HG02798 (cell line): Measurements from ENCODE around the gene LRRK1.
A peak's percentile ranks its signal among the peaks of the same experiment; 100 is the strongest.
"Not testable (repeated sequence)": the region's sequence is repeated elsewhere in the genome, so short reads cannot be mapped to it uniquely, and the experiment has no call there.

Source experiments
- ATAC-seq: cut with Tn5 transposase; IDR thresholded peaks from one replicate; pipeline ENCODE4 v1.9.1; 2021; ENCODE audit warnings: mild to moderate bottlenecking; ENCODE audit not compliant: unreplicated experiment, poor library complexity

The LRRK1 gene

GRCh38 chr15:101083336-101084045 is 164.3 kb downstream of the LRRK1 start:
- ATAC-seq = no peak

- no peak for ATAC-seq
These were observed 165.6 kb downstream of the LRRK1 start for GRCh38 chr15:101084801-101085200.

GRCh38 chr15:101085311-101085700 is 166.1 kb downstream of the LRRK1 start:
- no peak for ATAC-seq

- ATAC-seq = no peak
These were observed 167.4 kb downstream of the LRRK1 start for GRCh38 chr15:101086394-101087171.

GRCh38 chr15:101087172-101087769 is 168.1 kb downstream of the LRRK1 start:
- ATAC-seq = no peak

- ATAC-seq = no peak
These were observed 169.1 kb downstream of the LRRK1 start for GRCh38 chr15:101088271-101088670.

GRCh38 chr15:101088788-101089578 is 169.8 kb downstream of the LRRK1 start:
- peak; percentile 86 for ATAC-seq

GRCh38 chr15:101089579-101090427 is 170.6 kb downstream of the LRRK1 start:
- no peak for ATAC-seq

GRCh38 chr15:101090428-101090790 is 171.3 kb downstream of the LRRK1 start:
- no peak for ATAC-seq

GRCh38 chr15:101091080-101092017 is 172.2 kb downstream of the LRRK1 start:
- no peak for ATAC-seq

- no peak for ATAC-seq
These were observed 173.2 kb downstream of the LRRK1 start for GRCh38 chr15:101092156-101092866.

GRCh38 chr15:101092867-101093202 is 173.7 kb downstream of the LRRK1 start:
- ATAC-seq = no peak

- ATAC-seq = no peak
These were observed 174.8 kb downstream of the LRRK1 start for GRCh38 chr15:101093958-101094357.

GRCh38 chr15:101095796-101096406 is 176.7 kb downstream of the LRRK1 start:
- not testable (repeated sequence) for ATAC-seq

- no peak for ATAC-seq
These were observed 178.0 kb downstream of the LRRK1 start for GRCh38 chr15:101097111-101097510.

GRCh38 chr15:101099183-101099582 is 180.0 kb downstream of the LRRK1 start:
- no peak for ATAC-seq

- no peak for ATAC-seq
These were observed 181.0 kb downstream of the LRRK1 start for GRCh38 chr15:101100118-101100517.
